Neural cell (in vitro differentiated cells): ENCODE data around the gene FAM168A. TPM values are rescaled to one million over a fixed set of nuclear protein-coding genes. Genes with fewer than 3 reads are reported as not detected.
"Not testable (repeated sequence)": the region's sequence is repeated elsewhere in the genome, so short reads cannot be mapped to it uniquely, and the experiment has no call there.

Experiments
- H2AFZ ChIP-seq: fragments of 200-600, 300-800 bp; sonication (generic), shearing (Covaris generic); 2 replicates; pipeline ENCODE4 v1.6.0; 2014; ENCODE audit warnings: low read depth, mild to moderate bottlenecking, antibody characterized with exemption, low read length, moderate library complexity
- H3F3A ChIP-seq: fragments of 200-600 bp; shearing (Covaris generic); 2 replicates; pipeline ENCODE4 v1.6.1; 2016; ENCODE audit warnings: mild to moderate bottlenecking, moderate library complexity, mixed read lengths, antibody characterized with exemption, low read length; ENCODE audit not compliant: insufficient read depth, poor library complexity, severe bottlenecking
- H3K27ac ChIP-seq: fragments of 200-600, 300-800 bp; sonication (generic), shearing (Covaris generic); 2 replicates; pipeline ENCODE4 v1.5.1; 2014; ENCODE audit warnings: mild to moderate bottlenecking, low read length, moderate library complexity
- H3K27me3 ChIP-seq: fragments of 300-800, 200-600 bp; sonication (generic), shearing (Covaris generic); 2 replicates; pipeline ENCODE4 v1.6.0; 2014; ENCODE audit warnings: mild to moderate bottlenecking, low read depth, low read length, moderate library complexity; ENCODE audit not compliant: insufficient read depth
- H3K36me3 ChIP-seq: fragments of 300-800, 200-600 bp; sonication (generic), shearing (Covaris generic); 2 replicates; pipeline ENCODE4 v1.5.1; 2014; ENCODE audit warnings: mild to moderate bottlenecking, antibody characterized with exemption, low read length, moderate library complexity; ENCODE audit not compliant: insufficient read depth
- H3K4me2 ChIP-seq: fragments of 300-800, 200-600 bp; sonication (generic), shearing (Covaris generic); 2 replicates; pipeline ENCODE4 v1.6.0; 2014; ENCODE audit warnings: mild to moderate bottlenecking, low read length
- H3K4me3 ChIP-seq: fragments of 300-800, 200-600 bp; sonication (generic), shearing (Covaris generic); 2 replicates; pipeline ENCODE4 v1.5.1; 2014; ENCODE audit warnings: mild to moderate bottlenecking, low read length, moderate library complexity
- H3K79me2 ChIP-seq: fragments of 200-600 bp; shearing (Covaris generic); replicated peaks from 2 replicates; pipeline ENCODE4 v1.6.0; 2014; ENCODE audit warnings: mild to moderate bottlenecking, low read length, moderate library complexity; ENCODE audit not compliant: insufficient read depth
- H3K9ac ChIP-seq: fragments of 300-800, 200-600 bp; sonication (generic), shearing (Covaris generic); 2 replicates; pipeline ENCODE4 v1.6.1; 2016; ENCODE audit warnings: mild to moderate bottlenecking, low read length, mixed read lengths
- H3K9me2 ChIP-seq: fragments of 200-600 bp; shearing (Covaris generic); 2 replicates; pipeline ENCODE4 v1.6.1; 2016; ENCODE audit warnings: mild to moderate bottlenecking, low read length, mixed read lengths; ENCODE audit not compliant: insufficient read depth
- H3K9me3 ChIP-seq: fragments of 200-600, 300-800 bp; sonication (generic), shearing (Covaris generic); 2 replicates; pipeline ENCODE4 v1.6.1; 2016; ENCODE audit warnings: mild to moderate bottlenecking, mixed run types, low read length, moderate library complexity, mixed read lengths
- H4K20me1 ChIP-seq: fragments of 200-600 bp; shearing (Covaris generic); 2 replicates; pipeline ENCODE4 v1.6.1; 2016; ENCODE audit warnings: mild to moderate bottlenecking, mixed run types; ENCODE audit not compliant: insufficient read depth
- EP300 ChIP-seq: fragments of 450-650 bp; conservative IDR thresholded peaks from 2 replicates; pipeline ENCODE4 v1.6.1; 2014; ENCODE audit warnings: antibody characterized with exemption, mild to moderate bottlenecking, moderate library complexity; ENCODE audit not compliant: poor library complexity, severe bottlenecking
- EZH2 ChIP-seq: fragments of 200-600, 300-800 bp; shearing (Covaris generic), sonication (generic); IDR thresholded peaks from 2 replicates; pipeline ENCODE4 v1.6.1; 2014; ENCODE audit warnings: antibody characterized with exemption, low read length, borderline replicate concordance, mild to moderate bottlenecking; ENCODE audit not compliant: insufficient read depth, poor library complexity, severe bottlenecking
- MXI1 ChIP-seq: fragments of 450-650 bp; conservative IDR thresholded peaks from 2 replicates; pipeline ENCODE4 v1.6.1; 2014; ENCODE audit warnings: antibody characterized with exemption, mild to moderate bottlenecking; ENCODE audit not compliant: poor library complexity, severe bottlenecking
- POLR2AphosphoS5 ChIP-seq: IDR thresholded peaks from 2 replicates; pipeline ENCODE4 v1.6.1; 2012
- RAD21 ChIP-seq: fragments of 450-650 bp; conservative IDR thresholded peaks from 2 replicates; pipeline ENCODE4 v1.6.1; 2014; ENCODE audit warnings: antibody characterized with exemption, mild to moderate bottlenecking, moderate library complexity
- SMC3 ChIP-seq: fragments of 450-650 bp; conservative IDR thresholded peaks from 2 replicates; pipeline ENCODE4 v1.6.1; 2014; ENCODE audit warnings: antibody characterized with exemption, mild to moderate bottlenecking, moderate library complexity; ENCODE audit not compliant: poor library complexity
- TAF1 ChIP-seq: IDR thresholded peaks from 2 replicates; pipeline ENCODE4 v1.6.1; 2012; ENCODE audit warnings: low read depth
- polyA plus RNA-seq: library from polyadenylated mRNA; depleted of rRNA; stranded (reverse); fragments of >200 nt; gene quantifications from 2 replicates; pipeline ENCODE4 v1.2.3, GENCODE V29; 2014
- TF ChIP-seq, protein P1 (sequence below): IDR thresholded peaks from 2 replicates; pipeline ENCODE4 v1.6.1; 2012; ENCODE audit warnings: borderline replicate concordance
- TF ChIP-seq, protein P2 (sequence below): fragments of 450-650 bp; IDR thresholded peaks from 2 replicates; pipeline ENCODE4 v1.5.1; 2014; ENCODE audit warnings: antibody characterized with exemption, mild to moderate bottlenecking, moderate library complexity; ENCODE audit not compliant: poor library complexity, severe bottlenecking

The FAM168A gene
- polyA plus RNA-seq, 1 donor from 2014 or later, result 67.3 TPM

- H3K27me3 ChIP-seq, result no peaks in the 10 kb centered on the region
- H3K79me2 ChIP-seq, result peaks cover 28% of the 10 kb centered on the region
- TF ChIP-seq RAD21 (no peak), SMC3 (no peak), TAF1 (no peak), EZH2 (no peak), MXI1 (no peak), EP300 (no peak), POLR2AphosphoS5 (no peak)
- TF ChIP-seq, protein P1, sequence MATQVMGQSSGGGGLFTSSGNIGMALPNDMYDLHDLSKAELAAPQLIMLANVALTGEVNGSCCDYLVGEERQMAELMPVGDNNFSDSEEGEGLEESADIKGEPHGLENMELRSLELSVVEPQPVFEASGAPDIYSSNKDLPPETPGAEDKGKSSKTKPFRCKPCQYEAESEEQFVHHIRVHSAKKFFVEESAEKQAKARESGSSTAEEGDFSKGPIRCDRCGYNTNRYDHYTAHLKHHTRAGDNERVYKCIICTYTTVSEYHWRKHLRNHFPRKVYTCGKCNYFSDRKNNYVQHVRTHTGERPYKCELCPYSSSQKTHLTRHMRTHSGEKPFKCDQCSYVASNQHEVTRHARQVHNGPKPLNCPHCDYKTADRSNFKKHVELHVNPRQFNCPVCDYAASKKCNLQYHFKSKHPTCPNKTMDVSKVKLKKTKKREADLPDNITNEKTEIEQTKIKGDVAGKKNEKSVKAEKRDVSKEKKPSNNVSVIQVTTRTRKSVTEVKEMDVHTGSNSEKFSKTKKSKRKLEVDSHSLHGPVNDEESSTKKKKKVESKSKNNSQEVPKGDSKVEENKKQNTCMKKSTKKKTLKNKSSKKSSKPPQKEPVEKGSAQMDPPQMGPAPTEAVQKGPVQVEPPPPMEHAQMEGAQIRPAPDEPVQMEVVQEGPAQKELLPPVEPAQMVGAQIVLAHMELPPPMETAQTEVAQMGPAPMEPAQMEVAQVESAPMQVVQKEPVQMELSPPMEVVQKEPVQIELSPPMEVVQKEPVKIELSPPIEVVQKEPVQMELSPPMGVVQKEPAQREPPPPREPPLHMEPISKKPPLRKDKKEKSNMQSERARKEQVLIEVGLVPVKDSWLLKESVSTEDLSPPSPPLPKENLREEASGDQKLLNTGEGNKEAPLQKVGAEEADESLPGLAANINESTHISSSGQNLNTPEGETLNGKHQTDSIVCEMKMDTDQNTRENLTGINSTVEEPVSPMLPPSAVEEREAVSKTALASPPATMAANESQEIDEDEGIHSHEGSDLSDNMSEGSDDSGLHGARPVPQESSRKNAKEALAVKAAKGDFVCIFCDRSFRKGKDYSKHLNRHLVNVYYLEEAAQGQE, result no peak
- TF ChIP-seq, protein P2, sequence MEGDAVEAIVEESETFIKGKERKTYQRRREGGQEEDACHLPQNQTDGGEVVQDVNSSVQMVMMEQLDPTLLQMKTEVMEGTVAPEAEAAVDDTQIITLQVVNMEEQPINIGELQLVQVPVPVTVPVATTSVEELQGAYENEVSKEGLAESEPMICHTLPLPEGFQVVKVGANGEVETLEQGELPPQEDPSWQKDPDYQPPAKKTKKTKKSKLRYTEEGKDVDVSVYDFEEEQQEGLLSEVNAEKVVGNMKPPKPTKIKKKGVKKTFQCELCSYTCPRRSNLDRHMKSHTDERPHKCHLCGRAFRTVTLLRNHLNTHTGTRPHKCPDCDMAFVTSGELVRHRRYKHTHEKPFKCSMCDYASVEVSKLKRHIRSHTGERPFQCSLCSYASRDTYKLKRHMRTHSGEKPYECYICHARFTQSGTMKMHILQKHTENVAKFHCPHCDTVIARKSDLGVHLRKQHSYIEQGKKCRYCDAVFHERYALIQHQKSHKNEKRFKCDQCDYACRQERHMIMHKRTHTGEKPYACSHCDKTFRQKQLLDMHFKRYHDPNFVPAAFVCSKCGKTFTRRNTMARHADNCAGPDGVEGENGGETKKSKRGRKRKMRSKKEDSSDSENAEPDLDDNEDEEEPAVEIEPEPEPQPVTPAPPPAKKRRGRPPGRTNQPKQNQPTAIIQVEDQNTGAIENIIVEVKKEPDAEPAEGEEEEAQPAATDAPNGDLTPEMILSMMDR, result no peak
- peaks cover 7% of the 10 kb centered on the region for H3F3A ChIP-seq
- H3K9ac ChIP-seq, result no peak overlapping the region
- no peak overlapping the region for H3K4me3 ChIP-seq
- H3K4me2 ChIP-seq, result no peak overlapping the region
- H2AFZ ChIP-seq, result no peak overlapping the region
- H3K9me2 ChIP-seq, result no peaks in the 10 kb centered on the region
- no peak overlapping the region for H3K27ac ChIP-seq
- no peaks in the 10 kb centered on the region for H3K9me3 ChIP-seq
- H3K36me3 ChIP-seq, result peaks cover 4% of the 10 kb centered on the region
- H4K20me1 ChIP-seq, result no peaks in the 10 kb centered on the region
Measured at GRCh38 chr11:73577496-73577917, 20.4 kb downstream of the FAM168A start.

DNA sequence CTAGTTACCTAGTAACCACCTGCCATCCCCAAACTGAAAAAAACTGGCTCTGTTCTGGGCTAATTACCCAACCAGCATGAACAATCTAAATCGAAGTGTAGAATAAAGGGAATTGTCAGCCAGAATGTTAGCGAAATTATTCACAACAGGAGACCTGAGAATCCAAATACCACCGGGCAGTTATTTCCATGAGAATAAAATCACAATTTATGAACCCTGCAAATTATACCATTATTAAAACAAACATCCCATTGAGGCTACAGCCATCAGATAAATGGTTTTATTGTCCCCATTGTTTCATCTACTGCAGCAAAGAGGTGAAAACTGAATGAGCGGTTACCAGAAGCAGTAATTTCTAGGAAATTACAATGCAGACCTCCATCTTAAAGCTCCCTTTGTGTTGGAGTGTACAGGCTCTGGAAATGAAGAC lies 21.7 kb downstream of the FAM168A start:
- H3F3A ChIP-seq, result peaks cover 7% of the 10 kb centered on the region
- peak overlapping the region; percentile 56 for H3K9ac ChIP-seq
- peaks cover 28% of the 10 kb centered on the region for H3K79me2 ChIP-seq
- H3K36me3 ChIP-seq, result peaks cover 4% of the 10 kb centered on the region
- peak overlapping the region; percentile 56 for H3K4me3 ChIP-seq
- no peaks in the 10 kb centered on the region for H3K27me3 ChIP-seq
- TF ChIP-seq SMC3, result no peak
- TF ChIP-seq, protein P1, result peak; percentile 10
- H3K9me3 ChIP-seq, result no peaks in the 10 kb centered on the region
- H3K4me2 ChIP-seq, result peak overlapping the region; percentile 63
- peak overlapping the region; percentile 86 for H3K27ac ChIP-seq
- H3K9me2 ChIP-seq, result no peaks in the 10 kb centered on the region
- peak overlapping the region; percentile 0 for H2AFZ ChIP-seq
- H4K20me1 ChIP-seq, result no peaks in the 10 kb centered on the region

DNA sequence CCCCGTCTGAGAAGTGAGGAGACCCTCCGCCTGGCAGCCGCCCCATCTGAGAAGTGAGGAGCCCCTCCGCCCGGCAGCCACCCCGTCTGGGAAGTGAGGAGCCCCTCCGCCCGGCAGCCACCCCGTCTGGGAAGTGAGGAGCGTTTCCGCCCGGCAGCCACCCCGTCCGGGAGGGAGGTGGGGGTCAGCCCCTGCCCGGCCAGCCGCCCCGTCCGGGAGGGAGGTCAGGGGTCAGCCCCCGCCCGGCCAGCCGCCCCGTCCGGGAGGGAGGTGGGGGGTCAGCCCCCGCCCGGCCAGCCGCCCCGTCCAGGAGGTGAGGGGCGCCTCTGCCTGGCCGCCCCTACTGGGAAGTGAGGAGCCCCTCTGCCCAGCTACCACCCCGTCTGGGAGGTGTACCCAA lies 25.9 kb downstream of the FAM168A start:
- H3K4me3 ChIP-seq, H3K4me2 ChIP-seq, H3K27me3 ChIP-seq, H3K9me2 ChIP-seq, H3K36me3 ChIP-seq, H3K9me3 ChIP-seq, H3F3A ChIP-seq, H4K20me1 ChIP-seq, H2AFZ ChIP-seq, H3K27ac ChIP-seq, H3K9ac ChIP-seq: not testable (repeated sequence)
- H3K79me2 ChIP-seq, result peaks cover 27% of the 10 kb centered on the region
